MCF 10A (cell line): ENCODE measurements around the gene CFAP97D2. TPM values are rescaled to one million over a fixed set of nuclear protein-coding genes. Genes with fewer than 3 reads are reported as not detected.
"Not testable (repeated sequence)": the region's sequence is repeated elsewhere in the genome, so short reads cannot be mapped to it uniquely, and the experiment has no call there.

ENCODE experiments used
- BruUV-seq: library from RNA; stranded (reverse); fragments of 400-500 nt; replicated peaks from 2 replicates; lab custom pipeline; 2021; lab: Mats Ljungman, UMichigan
- CTCF ChIA-PET: fragments of 300-600 bp; sonication (Branson Sonifier 250); formaldehyde crosslinking; extraction: SDS; loops from one replicate; lab custom pipeline; 2021; ENCODE audit warnings: antibody characterized with exemption, inconsistent platforms; lab: Yijun Ruan, JAX
- POLR2A ChIA-PET: fragments of 300-600, 350-650 bp; sonication (Branson Sonifier 250); formaldehyde crosslinking; extraction: SDS; loops from one replicate; lab custom pipeline; 2020; ENCODE audit warnings: antibody characterized with exemption, inconsistent platforms; lab: Yijun Ruan, JAX
- DNase-seq: peaks from one replicate; pipeline ENCODE4 v3.0.0-alpha.2; 2018; ENCODE audit not compliant: unreplicated experiment
- H3K27ac Mint-ChIP-seq: one replicate; pipeline ENCODE4 v1.8.0; 2022; ENCODE audit warnings: mild to moderate bottlenecking, low read depth, mixed read lengths; ENCODE audit not compliant: unreplicated experiment
- H3K27me3 Mint-ChIP-seq: one replicate; pipeline ENCODE4 v1.8.0; 2022; ENCODE audit warnings: mixed read lengths; ENCODE audit not compliant: insufficient read depth, unreplicated experiment
- H3K36me3 Mint-ChIP-seq: one replicate; pipeline ENCODE4 v1.8.0; 2022; ENCODE audit warnings: mild to moderate bottlenecking, moderate library complexity, mixed read lengths; ENCODE audit not compliant: insufficient read depth, unreplicated experiment
- H3K4me1 Mint-ChIP-seq: one replicate; pipeline ENCODE4 v1.8.0; 2022; ENCODE audit warnings: mixed read lengths; ENCODE audit not compliant: insufficient read depth, unreplicated experiment
- H3K4me3 Mint-ChIP-seq: one replicate; pipeline ENCODE4 v1.8.0; 2022; ENCODE audit warnings: mild to moderate bottlenecking, moderate library complexity, mixed read lengths; ENCODE audit not compliant: unreplicated experiment
- H3K9me3 Mint-ChIP-seq: one replicate; pipeline ENCODE4 v1.8.0; 2022; ENCODE audit warnings: mixed read lengths; ENCODE audit not compliant: unreplicated experiment
- intact Hi-C: fragments of 100-400 bp; cut with micrococcal nuclease; formaldehyde crosslinking; loops from 2 replicates; pipeline ENCODE4 v1.14.1; 2022
- total RNA-seq: library from RNA; stranded (reverse); gene quantifications from 2 replicates; pipeline ENCODE4 v1.2.3, GENCODE V29; 2022
- TF ChIP-seq, protein P1 (sequence below): fragments of 200-600 bp; IDR thresholded peaks from one replicate; pipeline ENCODE4 v1.8.0; 2022; ENCODE audit warnings: antibody characterized with exemption, mild to moderate bottlenecking; ENCODE audit not compliant: unreplicated experiment

Gene CFAP97D2
- total RNA-seq, 1 experiment from 2014 or later, result not detected

DNA sequence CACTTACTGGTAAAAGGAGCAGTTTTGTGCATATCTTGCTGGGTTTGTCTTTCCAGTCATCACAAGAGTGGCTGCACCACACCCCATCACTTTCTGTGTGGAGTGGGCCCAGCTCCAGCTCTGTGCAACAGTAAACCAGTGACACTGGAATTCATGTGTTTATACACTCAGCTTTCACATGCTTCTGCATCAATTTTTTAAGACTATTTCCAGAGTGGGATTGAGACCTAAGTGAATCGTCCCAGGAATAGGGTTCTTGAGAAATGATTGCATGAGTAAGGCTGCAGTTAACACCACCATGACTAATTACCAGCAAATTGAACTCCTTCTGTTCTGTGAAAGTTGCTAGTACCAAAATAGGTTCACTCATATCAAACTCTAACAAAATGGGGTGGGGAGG is 5.3 kb upstream of the CFAP97D2 start:
- DNase-seq, result no peak
- no peak overlapping the region for H3K4me3 Mint-ChIP-seq
- intact Hi-C loops, result no loop called here
- H3K36me3 Mint-ChIP-seq, result no peaks in the 10 kb centered on the region
- no peaks in the 10 kb centered on the region for H3K9me3 Mint-ChIP-seq
- peaks cover 7% of the 10 kb centered on the region for H3K27me3 Mint-ChIP-seq
- no peak overlapping the region for H3K27ac Mint-ChIP-seq
- POLR2A ChIA-PET, result no interaction called here
- CTCF ChIA-PET, result no interaction called here
- BruUV-seq, result no TSS peak
- TF ChIP-seq, protein P1, sequence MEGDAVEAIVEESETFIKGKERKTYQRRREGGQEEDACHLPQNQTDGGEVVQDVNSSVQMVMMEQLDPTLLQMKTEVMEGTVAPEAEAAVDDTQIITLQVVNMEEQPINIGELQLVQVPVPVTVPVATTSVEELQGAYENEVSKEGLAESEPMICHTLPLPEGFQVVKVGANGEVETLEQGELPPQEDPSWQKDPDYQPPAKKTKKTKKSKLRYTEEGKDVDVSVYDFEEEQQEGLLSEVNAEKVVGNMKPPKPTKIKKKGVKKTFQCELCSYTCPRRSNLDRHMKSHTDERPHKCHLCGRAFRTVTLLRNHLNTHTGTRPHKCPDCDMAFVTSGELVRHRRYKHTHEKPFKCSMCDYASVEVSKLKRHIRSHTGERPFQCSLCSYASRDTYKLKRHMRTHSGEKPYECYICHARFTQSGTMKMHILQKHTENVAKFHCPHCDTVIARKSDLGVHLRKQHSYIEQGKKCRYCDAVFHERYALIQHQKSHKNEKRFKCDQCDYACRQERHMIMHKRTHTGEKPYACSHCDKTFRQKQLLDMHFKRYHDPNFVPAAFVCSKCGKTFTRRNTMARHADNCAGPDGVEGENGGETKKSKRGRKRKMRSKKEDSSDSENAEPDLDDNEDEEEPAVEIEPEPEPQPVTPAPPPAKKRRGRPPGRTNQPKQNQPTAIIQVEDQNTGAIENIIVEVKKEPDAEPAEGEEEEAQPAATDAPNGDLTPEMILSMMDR, result no peak
- H3K4me1 Mint-ChIP-seq, result no peaks in the 10 kb centered on the region

DNA sequence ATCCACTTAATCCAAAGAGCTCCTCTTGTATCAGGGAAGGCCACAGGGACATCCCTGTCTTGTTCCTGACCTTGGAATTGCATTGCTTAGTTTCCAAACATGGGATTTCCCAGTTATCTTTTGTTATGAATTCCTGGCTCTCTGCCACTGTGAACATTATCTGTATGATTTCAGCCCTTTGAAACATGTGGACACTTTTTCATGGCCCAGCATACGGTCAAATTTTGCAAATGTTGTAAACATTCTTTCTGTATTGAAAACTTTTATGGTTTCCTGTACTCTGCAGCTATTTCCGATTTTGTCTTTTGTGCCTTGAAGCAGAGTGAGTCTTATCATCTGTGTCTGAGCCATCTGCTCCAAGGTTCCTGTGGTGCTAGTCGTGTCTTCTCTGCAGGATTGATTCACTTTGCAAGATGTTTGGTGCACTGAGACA is 4.5 kb upstream of the CFAP97D2 start:
- no TSS peak for BruUV-seq
- Mint-ChIP-seq H3K4me1 (no peaks in the 10 kb centered on the region), H3K4me3 (no peak overlapping the region), H3K36me3 (no peaks in the 10 kb centered on the region), H3K9me3 (no peaks in the 10 kb centered on the region), H3K27ac (no peak overlapping the region), H3K27me3 (peaks cover 15% of the 10 kb centered on the region)
- ChIA-PET CTCF (no interaction called here), POLR2A (no interaction called here)
- TF ChIP-seq, protein P1, result no peak
- intact Hi-C loops, result no loop called here
- DNase-seq, result no peak

DNA sequence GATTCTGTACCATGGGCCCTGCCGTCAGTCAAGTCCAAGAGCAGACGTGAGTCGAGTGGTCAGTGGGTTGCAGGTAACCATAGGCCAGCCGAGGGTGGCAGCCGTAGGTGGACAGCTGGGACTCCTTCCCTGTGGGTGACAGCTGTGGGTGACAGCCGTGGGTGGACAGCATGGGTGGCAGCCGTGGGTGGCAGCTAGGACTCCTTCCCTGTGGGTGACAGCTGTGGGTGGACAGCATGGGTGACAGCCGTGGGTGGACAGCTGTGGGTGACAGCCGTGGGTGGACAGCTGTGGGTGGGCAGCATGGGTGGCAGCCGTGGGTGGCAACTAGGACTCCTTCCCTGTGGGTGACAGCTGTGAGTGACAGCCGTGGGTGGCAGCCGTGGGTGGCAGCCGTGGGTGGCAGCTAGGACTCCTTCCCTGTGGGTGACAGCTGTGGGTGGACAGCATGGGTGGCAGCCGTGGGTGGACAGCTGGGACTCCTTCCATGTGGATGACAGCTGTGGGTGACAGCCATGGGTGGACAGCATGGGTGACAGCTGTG is 2.6 kb upstream of the CFAP97D2 start:
- BruUV-seq, intact Hi-C loops, H3K4me1 Mint-ChIP-seq, H3K36me3 Mint-ChIP-seq, H3K9me3 Mint-ChIP-seq, DNase-seq, POLR2A ChIA-PET, H3K4me3 Mint-ChIP-seq, H3K27ac Mint-ChIP-seq, CTCF ChIA-PET: not testable (repeated sequence)
- peaks cover 32% of the 10 kb centered on the region for H3K27me3 Mint-ChIP-seq

DNA sequence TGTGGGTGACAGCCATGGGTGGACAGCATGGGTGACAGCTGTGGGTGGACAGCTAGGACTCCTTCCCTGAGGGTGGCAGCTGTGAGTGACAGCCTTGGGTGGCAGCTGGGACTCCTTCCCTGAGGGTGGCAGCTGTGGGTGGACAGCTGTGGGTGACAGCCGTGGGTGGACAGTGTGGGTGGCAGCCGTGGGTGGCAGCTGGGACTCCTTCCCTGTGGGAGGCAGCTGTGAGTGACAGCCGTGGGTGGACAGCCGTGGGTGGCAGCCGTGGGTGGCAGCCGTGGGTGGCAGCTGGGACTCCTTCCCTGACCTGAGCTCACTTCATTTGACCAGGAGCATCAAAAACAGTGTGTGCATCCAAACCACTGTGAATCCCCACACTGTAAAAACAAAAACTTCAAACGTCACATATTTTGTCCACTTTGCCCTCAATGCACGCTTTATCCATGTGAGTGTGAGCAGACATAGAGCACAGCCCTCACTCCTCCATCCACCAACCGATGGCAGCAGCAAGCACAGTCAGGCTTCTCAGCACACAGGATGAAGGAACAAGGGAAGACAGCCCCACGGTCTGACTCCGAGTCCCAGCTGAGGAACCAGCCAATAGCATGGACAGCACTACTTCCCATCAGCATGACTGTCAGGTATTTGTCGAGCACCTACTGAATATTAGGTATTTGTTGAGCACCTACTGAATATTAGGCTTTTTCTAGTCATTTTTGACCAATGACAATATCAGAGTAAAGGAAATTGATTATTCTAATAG is 1.6 kb upstream of the CFAP97D2 start:
- Mint-ChIP-seq H3K4me1 (no peaks in the 10 kb centered on the region), H3K36me3 (no peaks in the 10 kb centered on the region), H3K9me3 (no peaks in the 10 kb centered on the region), H3K27ac (no peak overlapping the region), H3K4me3 (no peak overlapping the region), H3K27me3 (peaks cover 34% of the 10 kb centered on the region)
- DNase-seq, result no peak
- intact Hi-C loops, result no loop called here
- ChIA-PET CTCF (no interaction called here), POLR2A (no interaction called here)
- no TSS peak for BruUV-seq
- TF ChIP-seq, protein P1, result no peak
